Peyer's patch (tissue), 4 donors: ENCODE measurements around the gene CDK12.

Experiments used
- POLR2A ChIP-seq, 2 donors: fragments of 450-650 bp; IDR thresholded peaks; one replicate each; pipeline ENCODE4 v1.5.1; 2017; ENCODE audit warnings: antibody characterized with exemption in 2 of 2, mild to moderate bottlenecking in 2 of 2, moderate library complexity in 2 of 2
- TF ChIP-seq, protein P1 (sequence below), 6 experiments: fragments of 450-650 bp in 4 of 6; fragments of 200-600 bp in 2 of 6; sonication (generic) in 1 of 6; IDR thresholded peaks; one replicate each; pipeline ENCODE4 v1.5.1; 2017 to 2019; ENCODE audit warnings: antibody characterized with exemption in 6 of 6, mild to moderate bottlenecking in 3 of 6, moderate library complexity in 1 of 6

DNA sequence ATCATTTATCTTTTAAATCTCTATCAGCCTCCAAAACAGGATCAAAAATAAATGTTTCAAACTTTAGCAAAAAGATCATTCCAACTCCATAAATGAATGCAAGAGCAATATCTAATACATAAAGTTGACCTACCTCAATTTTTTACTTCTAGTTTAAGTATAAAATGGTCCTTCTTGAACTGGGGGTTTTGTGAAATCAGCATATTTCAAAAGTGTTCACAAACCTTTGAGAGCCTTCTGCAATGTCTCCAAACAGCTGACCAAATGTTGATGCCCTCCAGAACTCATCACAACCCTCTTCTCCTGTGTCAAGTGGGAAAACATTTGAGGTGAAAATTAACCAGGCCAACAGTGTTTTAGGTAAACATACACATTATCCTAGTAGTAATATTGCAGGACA is 18.0 kb upstream of the CDK12 start:
- TF ChIP-seq, protein P1, sequence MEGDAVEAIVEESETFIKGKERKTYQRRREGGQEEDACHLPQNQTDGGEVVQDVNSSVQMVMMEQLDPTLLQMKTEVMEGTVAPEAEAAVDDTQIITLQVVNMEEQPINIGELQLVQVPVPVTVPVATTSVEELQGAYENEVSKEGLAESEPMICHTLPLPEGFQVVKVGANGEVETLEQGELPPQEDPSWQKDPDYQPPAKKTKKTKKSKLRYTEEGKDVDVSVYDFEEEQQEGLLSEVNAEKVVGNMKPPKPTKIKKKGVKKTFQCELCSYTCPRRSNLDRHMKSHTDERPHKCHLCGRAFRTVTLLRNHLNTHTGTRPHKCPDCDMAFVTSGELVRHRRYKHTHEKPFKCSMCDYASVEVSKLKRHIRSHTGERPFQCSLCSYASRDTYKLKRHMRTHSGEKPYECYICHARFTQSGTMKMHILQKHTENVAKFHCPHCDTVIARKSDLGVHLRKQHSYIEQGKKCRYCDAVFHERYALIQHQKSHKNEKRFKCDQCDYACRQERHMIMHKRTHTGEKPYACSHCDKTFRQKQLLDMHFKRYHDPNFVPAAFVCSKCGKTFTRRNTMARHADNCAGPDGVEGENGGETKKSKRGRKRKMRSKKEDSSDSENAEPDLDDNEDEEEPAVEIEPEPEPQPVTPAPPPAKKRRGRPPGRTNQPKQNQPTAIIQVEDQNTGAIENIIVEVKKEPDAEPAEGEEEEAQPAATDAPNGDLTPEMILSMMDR (IDR thresholded peaks at IDR 0.05): no peak
- no peak for TF ChIP-seq POLR2A (IDR thresholded peaks at IDR 0.05)
